T-helper 1 cell treated with Interleukin-12 subunit alpha and Interleukin-12 subunit beta and Interleukin-4 antibody, amounts not matched to agents 30 μg/mL and 1 μg/mL, for 36 hours (primary cell): Measurements from ENCODE around the gene TSPAN10.

Experiments
- H3K27ac Mint-ChIP-seq: one replicate; pipeline ENCODE4 v1.8.0; 2021; ENCODE audit warnings: mild to moderate bottlenecking, mixed read lengths
- H3K27me3 Mint-ChIP-seq: one replicate; pipeline ENCODE4 v1.8.0; 2021; ENCODE audit warnings: low read depth, mixed read lengths
- H3K36me3 Mint-ChIP-seq: one replicate; pipeline ENCODE4 v1.8.0; 2021; ENCODE audit warnings: low read depth, mixed read lengths
- H3K4me1 Mint-ChIP-seq: one replicate; pipeline ENCODE4 v1.8.0; 2021; ENCODE audit warnings: low read depth, mixed read lengths
- H3K4me3 Mint-ChIP-seq: one replicate; pipeline ENCODE4 v1.8.0; 2021; ENCODE audit warnings: mild to moderate bottlenecking, moderate library complexity, mixed read lengths
- H3K9me3 Mint-ChIP-seq: one replicate; pipeline ENCODE4 v1.8.0; 2021; ENCODE audit warnings: mixed read lengths

The TSPAN10 gene

GRCh38 chr17:81682565-81683207 is 45.7 kb downstream of the TSPAN10 start:
- Mint-ChIP-seq H3K9me3 (no peaks in the 10 kb centered on the region), H3K4me1 (peaks cover 21% of the 10 kb centered on the region), H3K27me3 (no peaks in the 10 kb centered on the region), H3K4me3 (peak overlapping the region; percentile 98), H3K36me3 (peaks cover 24% of the 10 kb centered on the region), H3K27ac (peak overlapping the region; percentile 34)

DNA sequence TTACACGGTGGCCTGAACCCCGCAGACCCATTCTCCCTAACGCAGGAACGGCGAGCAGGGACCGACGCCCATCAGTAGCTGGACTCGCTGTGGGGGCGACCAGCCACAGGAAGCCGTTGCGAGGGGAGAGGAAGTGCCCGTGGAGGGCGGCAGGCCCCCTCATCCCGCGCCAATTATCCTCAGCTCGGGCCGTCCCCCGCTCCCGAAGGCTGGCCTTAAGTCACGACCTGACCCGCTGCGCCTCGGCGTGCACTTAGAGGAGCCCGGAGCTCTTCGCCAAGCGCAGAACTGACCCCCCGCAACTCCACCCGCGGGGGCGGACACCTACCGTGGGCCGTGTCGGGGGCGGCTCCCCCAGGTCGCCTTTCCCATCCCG is 46.2 kb downstream of the TSPAN10 start:
- Mint-ChIP-seq H3K27me3 (no peaks in the 10 kb centered on the region), H3K4me3 (peak overlapping the region; percentile 98), H3K36me3 (peaks cover 24% of the 10 kb centered on the region)

GRCh38 chr17:81683584-81684441 is 46.8 kb downstream of the TSPAN10 start, which contains the start of the genes ARL16 and HGS:
TSS of gene ARL16 (minus strand) at chr17:81683797. CDS start at chr17:81683753, 44 bp downstream.
TSS of gene HGS (plus strand) at chr17:81684011. CDS start at chr17:81684067, 56 bp downstream.
- Mint-ChIP-seq H3K27ac (peak within 1 kb of the TSS; percentile 95), H3K36me3 (peaks cover 26% of the 10 kb centered on the region)

More for the DNA sequence above, 46.2 kb downstream of the TSPAN10 start:
- no peaks in the 10 kb centered on the region for H3K9me3 Mint-ChIP-seq
- peaks cover 21% of the 10 kb centered on the region for H3K4me1 Mint-ChIP-seq
- H3K27ac Mint-ChIP-seq: peak overlapping the region; percentile 34

DNA sequence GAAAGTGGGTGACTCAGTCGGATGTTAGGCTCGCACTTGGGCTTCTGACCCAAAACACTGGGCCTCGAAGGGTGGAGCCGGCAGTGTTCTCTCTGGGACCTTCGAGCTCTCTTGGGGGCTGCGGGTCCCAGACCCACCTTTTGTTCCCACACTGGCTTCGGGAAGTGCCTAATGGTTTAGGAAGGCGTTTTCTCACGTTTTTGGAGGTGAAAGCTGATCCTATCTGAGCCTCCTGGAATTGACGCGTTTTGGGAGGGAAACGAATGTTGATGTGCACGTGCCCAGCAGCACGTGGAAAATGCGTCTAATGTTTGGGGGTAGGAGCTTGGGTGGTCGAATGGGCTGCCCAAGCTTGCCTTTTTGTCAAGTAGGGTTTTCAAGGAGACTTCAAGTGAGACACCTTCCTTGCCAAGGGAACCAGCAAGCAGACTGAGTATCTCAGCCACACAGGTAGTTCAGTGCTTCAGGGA is 47.5 kb downstream of the TSPAN10 start:
- peaks cover 31% of the 10 kb centered on the region for H3K36me3 Mint-ChIP-seq
- H3K27me3 Mint-ChIP-seq: no peaks in the 10 kb centered on the region
- H3K4me1 Mint-ChIP-seq: peaks cover 21% of the 10 kb centered on the region
- peak overlapping the region; percentile 70 for H3K27ac Mint-ChIP-seq
- peak overlapping the region; percentile 85 for H3K4me3 Mint-ChIP-seq
- no peaks in the 10 kb centered on the region for H3K9me3 Mint-ChIP-seq

More at GRCh38 chr17:81683584-81684441, 46.8 kb downstream of the TSPAN10 start, which contains the start of the genes ARL16 and HGS:
- Mint-ChIP-seq H3K4me3 (peak within 1 kb of the TSS; percentile 98), H3K4me1 (peaks cover 21% of the 10 kb centered on the region), H3K9me3 (no peaks in the 10 kb centered on the region), H3K27me3 (no peaks in the 10 kb centered on the region)

DNA sequence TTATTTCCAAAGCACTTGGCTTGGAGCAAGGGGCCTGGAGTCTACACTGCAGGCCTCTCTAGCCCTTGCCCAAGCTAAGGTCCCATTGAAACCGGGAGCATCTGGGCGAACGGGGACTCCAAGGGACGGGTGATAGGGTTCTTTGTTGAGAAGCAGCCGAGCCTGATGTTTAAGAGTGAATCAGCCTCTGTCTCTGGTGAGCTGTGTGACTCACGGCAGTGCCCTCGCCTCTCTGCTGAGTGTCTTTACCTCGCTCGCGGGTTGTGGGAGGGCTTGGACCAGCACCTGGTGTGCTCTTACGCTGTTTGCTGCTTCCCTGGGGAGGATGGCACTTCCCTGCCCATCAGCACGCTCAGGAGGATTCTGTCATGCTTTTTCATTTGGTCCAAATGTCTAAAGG is 48.1 kb downstream of the TSPAN10 start:
- Mint-ChIP-seq H3K36me3 (peaks cover 34% of the 10 kb centered on the region), H3K27ac (no peak overlapping the region), H3K9me3 (no peaks in the 10 kb centered on the region), H3K27me3 (no peaks in the 10 kb centered on the region), H3K4me1 (peaks cover 21% of the 10 kb centered on the region), H3K4me3 (peak overlapping the region; percentile 85)

DNA sequence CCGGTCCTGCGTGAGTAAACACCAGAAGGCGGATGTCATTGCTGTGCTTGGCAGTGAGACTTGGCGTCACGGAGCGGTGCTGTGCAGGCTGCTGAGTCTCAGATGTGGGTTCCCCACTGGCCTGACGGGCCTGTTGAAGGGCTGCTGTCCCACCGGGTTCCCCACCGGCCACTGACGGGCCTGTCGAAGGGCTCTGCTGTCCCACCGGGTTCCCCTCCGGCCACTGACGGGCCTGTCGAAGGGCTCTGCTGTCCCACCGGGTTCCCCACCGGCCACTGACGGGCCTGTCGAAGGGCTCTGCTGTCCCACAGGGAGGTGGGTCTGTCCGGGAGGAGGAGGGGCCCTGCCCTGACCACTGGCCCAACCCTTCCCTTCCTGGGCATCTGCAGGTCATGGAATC is 49.6 kb downstream of the TSPAN10 start:
- no peaks in the 10 kb centered on the region for H3K9me3 Mint-ChIP-seq
- no peak overlapping the region for H3K27ac Mint-ChIP-seq
- no peaks in the 10 kb centered on the region for H3K27me3 Mint-ChIP-seq
- H3K4me1 Mint-ChIP-seq: peaks cover 21% of the 10 kb centered on the region
- peaks cover 34% of the 10 kb centered on the region for H3K36me3 Mint-ChIP-seq
- H3K4me3 Mint-ChIP-seq: no peak overlapping the region

GRCh38 chr17:81687770-81688541 is 51.0 kb downstream of the TSPAN10 start:
- H3K27me3 Mint-ChIP-seq: no peaks in the 10 kb centered on the region
- peaks cover 13% of the 10 kb centered on the region for H3K4me1 Mint-ChIP-seq
- no peaks in the 10 kb centered on the region for H3K9me3 Mint-ChIP-seq
- H3K27ac Mint-ChIP-seq: no peak overlapping the region
- peaks cover 36% of the 10 kb centered on the region for H3K36me3 Mint-ChIP-seq
- no peak overlapping the region for H3K4me3 Mint-ChIP-seq

DNA sequence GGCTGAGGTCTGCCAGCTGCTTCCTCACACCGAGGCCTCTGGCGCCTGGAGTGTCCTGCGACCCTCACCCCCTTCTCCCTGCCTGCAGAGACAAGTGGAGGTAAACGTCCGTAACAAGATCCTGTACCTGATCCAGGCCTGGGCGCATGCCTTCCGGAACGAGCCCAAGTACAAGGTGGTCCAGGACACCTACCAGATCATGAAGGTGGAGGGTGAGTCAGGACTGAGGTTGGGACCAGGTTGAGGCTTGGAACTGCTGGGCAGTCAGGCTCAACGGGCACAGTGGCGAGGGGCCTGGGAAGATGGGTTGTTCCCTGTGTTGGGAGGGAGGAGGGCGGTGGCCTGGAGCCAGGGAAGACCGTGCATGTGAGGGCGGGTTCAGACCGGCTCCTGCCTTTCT is 51.6 kb downstream of the TSPAN10 start:
- Mint-ChIP-seq H3K36me3 (peaks cover 35% of the 10 kb centered on the region), H3K9me3 (no peaks in the 10 kb centered on the region), H3K4me3 (no peak overlapping the region), H3K27ac (no peak overlapping the region), H3K4me1 (peaks cover 11% of the 10 kb centered on the region), H3K27me3 (no peaks in the 10 kb centered on the region)

DNA sequence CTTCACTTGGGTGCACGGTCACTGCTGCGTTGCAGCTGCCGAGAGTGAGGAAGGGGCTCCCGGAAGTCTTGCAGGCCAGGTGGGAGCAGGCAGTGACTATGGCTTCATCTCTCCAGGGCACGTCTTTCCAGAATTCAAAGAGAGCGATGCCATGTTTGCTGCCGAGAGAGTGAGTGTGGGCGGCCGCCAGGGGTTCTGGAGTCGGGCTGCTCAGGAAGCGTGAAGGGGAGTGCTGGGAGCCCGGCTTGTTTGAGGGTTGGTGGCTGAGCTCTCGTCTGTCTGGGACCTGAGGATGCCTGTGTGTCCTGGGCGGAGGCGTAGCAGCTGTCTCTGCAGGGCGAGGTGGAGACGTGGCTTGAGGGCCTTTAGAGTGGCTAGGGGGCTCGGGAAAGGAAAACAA is 53.1 kb downstream of the TSPAN10 start:
- H3K27ac Mint-ChIP-seq: no peak overlapping the region
- no peaks in the 10 kb centered on the region for H3K27me3 Mint-ChIP-seq
- H3K4me3 Mint-ChIP-seq: no peak overlapping the region
- peaks cover 30% of the 10 kb centered on the region for H3K36me3 Mint-ChIP-seq
- H3K4me1 Mint-ChIP-seq: peaks cover 2% of the 10 kb centered on the region
- H3K9me3 Mint-ChIP-seq: no peaks in the 10 kb centered on the region

DNA sequence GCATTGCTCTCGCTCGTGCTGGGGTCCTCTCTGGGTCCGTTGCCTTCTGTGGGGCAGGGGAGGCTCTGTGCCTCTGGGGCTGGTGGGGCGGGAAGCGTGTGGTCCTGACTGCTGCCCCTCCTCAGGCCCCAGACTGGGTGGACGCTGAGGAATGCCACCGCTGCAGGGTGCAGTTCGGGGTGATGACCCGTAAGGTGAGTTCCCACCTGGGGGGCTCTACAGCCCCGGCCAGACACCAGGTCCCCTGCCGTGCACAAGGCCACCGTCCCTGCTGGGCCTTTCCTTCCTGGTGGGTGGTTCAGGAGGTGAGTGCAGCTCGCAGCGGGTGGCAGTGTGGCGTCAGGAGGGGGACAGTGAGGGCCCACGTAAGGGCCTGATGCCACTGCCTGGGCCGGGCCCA is 53.6 kb downstream of the TSPAN10 start:
- H3K27me3 Mint-ChIP-seq: no peaks in the 10 kb centered on the region
- no peak overlapping the region for H3K27ac Mint-ChIP-seq
- H3K4me3 Mint-ChIP-seq: no peak overlapping the region
- peaks cover 2% of the 10 kb centered on the region for H3K4me1 Mint-ChIP-seq
- H3K36me3 Mint-ChIP-seq: peaks cover 26% of the 10 kb centered on the region
- no peaks in the 10 kb centered on the region for H3K9me3 Mint-ChIP-seq

- H3K4me3 Mint-ChIP-seq: no peak overlapping the region
- peaks cover 2% of the 10 kb centered on the region for H3K4me1 Mint-ChIP-seq
- H3K27ac Mint-ChIP-seq: no peak overlapping the region
- peaks cover 23% of the 10 kb centered on the region for H3K36me3 Mint-ChIP-seq
- H3K9me3 Mint-ChIP-seq: no peaks in the 10 kb centered on the region
- H3K27me3 Mint-ChIP-seq: no peaks in the 10 kb centered on the region
Observed at GRCh38 chr17:81691196-81691595, 54.2 kb downstream of the TSPAN10 start.

DNA sequence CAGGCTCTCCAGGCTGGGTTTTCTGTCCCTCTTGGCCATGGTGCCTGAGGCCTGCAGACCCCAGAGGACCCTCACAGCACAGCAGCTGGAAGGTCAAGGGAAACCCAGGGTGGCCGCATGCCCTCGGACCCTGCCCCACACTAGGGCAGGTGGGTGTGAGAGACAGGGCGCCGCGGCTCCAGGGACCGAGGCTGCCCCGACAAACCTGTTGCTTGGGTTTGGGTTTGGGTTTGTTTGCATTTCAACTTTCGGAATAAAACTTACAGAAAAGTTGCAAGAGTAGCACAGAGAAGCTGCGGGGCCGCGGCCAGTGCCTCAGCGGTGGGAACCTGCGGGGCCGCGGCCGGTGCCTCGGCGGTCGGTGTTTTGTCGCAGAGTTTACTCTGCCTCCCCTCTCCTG is 54.6 kb downstream of the TSPAN10 start:
- no peaks in the 10 kb centered on the region for H3K9me3 Mint-ChIP-seq
- H3K36me3 Mint-ChIP-seq: peaks cover 21% of the 10 kb centered on the region

DNA sequence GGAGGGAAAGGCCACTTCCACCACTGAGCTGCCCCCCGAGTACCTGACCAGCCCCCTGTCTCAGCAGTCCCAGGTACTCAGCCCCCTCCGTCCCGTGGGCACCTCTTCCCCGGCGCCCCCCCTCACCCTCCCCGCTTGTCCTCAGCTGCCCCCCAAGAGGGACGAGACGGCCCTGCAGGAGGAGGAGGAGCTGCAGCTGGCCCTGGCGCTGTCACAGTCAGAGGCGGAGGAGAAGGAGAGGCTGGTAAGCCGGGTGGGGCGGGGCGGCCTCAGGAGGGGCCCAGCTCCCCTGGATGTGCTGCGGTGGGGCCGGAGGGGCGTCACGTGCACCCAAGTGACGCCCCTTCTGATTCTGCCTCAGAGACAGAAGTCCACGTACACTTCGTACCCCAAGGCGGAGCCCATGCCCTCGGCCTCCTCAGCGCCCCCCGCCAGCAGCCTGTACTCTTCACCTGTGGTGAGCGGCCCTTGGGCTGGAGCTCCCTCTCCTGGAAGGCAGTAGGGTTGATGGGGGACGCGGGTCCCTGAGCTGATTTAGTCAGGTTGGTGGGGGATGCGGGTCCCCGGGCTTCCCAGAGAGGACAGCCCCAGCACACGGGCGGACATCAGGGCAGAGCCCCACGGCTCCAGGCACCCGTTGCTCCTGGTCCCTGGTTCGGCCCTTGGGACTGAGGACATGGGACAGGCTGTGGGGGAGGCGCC is 56.7 kb downstream of the TSPAN10 start:
- Mint-ChIP-seq H3K27me3 (no peaks in the 10 kb centered on the region), H3K36me3 (peaks cover 21% of the 10 kb centered on the region), H3K4me3 (no peak overlapping the region), H3K27ac (no peak overlapping the region), H3K9me3 (no peaks in the 10 kb centered on the region), H3K4me1 (no peaks in the 10 kb centered on the region)

More for the DNA sequence above, 54.6 kb downstream of the TSPAN10 start:
- H3K27me3 Mint-ChIP-seq: no peaks in the 10 kb centered on the region
- peaks cover 2% of the 10 kb centered on the region for H3K4me1 Mint-ChIP-seq
- H3K4me3 Mint-ChIP-seq: no peak overlapping the region
- no peak overlapping the region for H3K27ac Mint-ChIP-seq

GRCh38 chr17:81694810-81695209 is 57.8 kb downstream of the TSPAN10 start:
- no peaks in the 10 kb centered on the region for H3K27me3 Mint-ChIP-seq
- H3K4me3 Mint-ChIP-seq: no peak overlapping the region
- peaks cover 15% of the 10 kb centered on the region for H3K36me3 Mint-ChIP-seq
- no peak overlapping the region for H3K27ac Mint-ChIP-seq
- no peaks in the 10 kb centered on the region for H3K4me1 Mint-ChIP-seq
- H3K9me3 Mint-ChIP-seq: no peaks in the 10 kb centered on the region
